ENCODE measurements around the gene EHD3. TPM values are rescaled to one million over a fixed set of nuclear protein-coding genes. Genes with fewer than 3 reads are reported as not detected.
"Not testable (repeated sequence)": the region's sequence is repeated elsewhere in the genome, so short reads cannot be mapped to it uniquely, and the experiment has no call there.

Gene EHD3
- total and polyA plus RNA-seq, 3 donors from 2014 or later, result 3.5 to 5.1 (median 4.5) TPM

GRCh38 chr2:31282634-31283033 lies 48.7 kb downstream of the EHD3 start:
- intact Hi-C loops (cut with DNase I; ENCODE audit: low total_unique reads), result no loop called here
- H3K9me3 ChIP-seq, result no peaks in the 10 kb centered on the region
- WGBS, 2 donors, result 76 to 92% methylated on average over 2 of the region's 2 CpGs
- no peak for DNase-seq
- H3K36me3 ChIP-seq (ENCODE audit: low read depth, missing control alignments), result no peaks in the 10 kb centered on the region
- H3K27ac ChIP-seq, result no peak overlapping the region
- H3K4me1 ChIP-seq, result no peaks in the 10 kb centered on the region
- H3K4me3 ChIP-seq, result no peak overlapping the region
- no peak for TF ChIP-seq POLR2A (IDR thresholded peaks at IDR 0.05)
- no peak for TF ChIP-seq CTCF (IDR thresholded peaks at IDR 0.05)
- H3K27me3 ChIP-seq, result no peaks in the 10 kb centered on the region

- WGBS, 2 donors, result 88 to 90% methylated on average over 7 of the region's 7 CpGs
- H3K27me3 ChIP-seq; H3K9me3 ChIP-seq; H3K36me3 ChIP-seq (ENCODE audit: low read depth, missing control alignments); DNase-seq; H3K4me3 ChIP-seq; intact Hi-C loops (cut with DNase I; ENCODE audit: low total_unique reads); H3K4me1 ChIP-seq; H3K27ac ChIP-seq: not testable (repeated sequence)
Observed at GRCh38 chr2:31283193-31283919, 49.4 kb downstream of the EHD3 start.

- no peak for TF ChIP-seq CTCF (IDR thresholded peaks at IDR 0.05)
- no peak for TF ChIP-seq POLR2A (IDR thresholded peaks at IDR 0.05)
- no peak overlapping the region for H3K4me3 ChIP-seq
- no peaks in the 10 kb centered on the region for H3K9me3 ChIP-seq
- H3K36me3 ChIP-seq (ENCODE audit: low read depth, missing control alignments), result no peaks in the 10 kb centered on the region
- H3K4me1 ChIP-seq, result no peaks in the 10 kb centered on the region
- intact Hi-C loops (cut with DNase I; ENCODE audit: low total_unique reads), result no loop called here
- no peak overlapping the region for H3K27ac ChIP-seq
- no peak for DNase-seq
- 64 to 84% methylated on average over 2 of the region's 2 CpGs for WGBS, 2 donors
- no peaks in the 10 kb centered on the region for H3K27me3 ChIP-seq
Observed at GRCh38 chr2:31284107-31284506, 50.2 kb downstream of the EHD3 start.

- intact Hi-C loops (cut with DNase I; ENCODE audit: low total_unique reads), result no loop called here
- Histone ChIP-seq H3K4me1 (no peaks in the 10 kb centered on the region), H3K4me3 (no peak overlapping the region), H3K27me3 (no peaks in the 10 kb centered on the region), H3K27ac (no peak overlapping the region), H3K36me3 (ENCODE audit: low read depth, missing control alignments) (no peaks in the 10 kb centered on the region), H3K9me3 (no peaks in the 10 kb centered on the region)
- no peak for DNase-seq
- no peak for TF ChIP-seq CTCF (IDR thresholded peaks at IDR 0.05)
- WGBS, 2 donors, result 60 to 72% methylated on average over 4 of the region's 4 CpGs
Observed at GRCh38 chr2:31286230-31286629, 52.3 kb downstream of the EHD3 start.

GRCh38 chr2:31286961-31287550 lies 53.1 kb downstream of the EHD3 start:
- WGBS, 2 donors, result 83% methylated on average over 5 of the region's 5 CpGs
- Histone ChIP-seq H3K27me3 (no peaks in the 10 kb centered on the region), H3K36me3 (ENCODE audit: low read depth, missing control alignments) (no peaks in the 10 kb centered on the region), H3K27ac (no peak overlapping the region), H3K4me3 (no peak overlapping the region), H3K9me3 (no peaks in the 10 kb centered on the region), H3K4me1 (no peaks in the 10 kb centered on the region)
- intact Hi-C loops (cut with DNase I; ENCODE audit: low total_unique reads), result no loop called here
- no peak for DNase-seq
- TF ChIP-seq CTCF (IDR thresholded peaks at IDR 0.05) (no peak), POLR2A (IDR thresholded peaks at IDR 0.05) (no peak)

Data from testis (tissue), 3 donors.